B cell (primary cell): ENCODE measurements around the gene NBAS. TPM values are rescaled to one million over a fixed set of nuclear protein-coding genes. Genes with fewer than 3 reads are reported as not detected.

Experiments
- ATAC-seq: fragments of 200-7000 bp; cut with Tn5 transposase; one replicate; pipeline ENCODE4 v1.10.0; 2021; ENCODE audit warnings: low read depth, mild to moderate bottlenecking, moderate number of reproducible peaks, moderate library complexity
- CTCF ChIA-PET: fragments of 350-600 bp; sonication (Branson Sonifier 250); formaldehyde crosslinking; loops from one replicate; lab custom pipeline; 2021; ENCODE audit warnings: antibody characterized with exemption, inconsistent platforms; lab: Charles Lee
- POLR2A ChIA-PET: fragments of 350-600 bp; sonication (Branson Sonifier 250); formaldehyde crosslinking; loops from one replicate; lab custom pipeline; 2021; ENCODE audit warnings: antibody characterized with exemption; lab: Charles Lee
- DNase-seq: peaks from one replicate; pipeline ENCODE4 v3.0.0; 2013
- H2AFZ ChIP-seq: 2 replicates; pipeline ENCODE4 v1.6.1; 2012; ENCODE audit warnings: mild to moderate bottlenecking, low read depth, low read length; ENCODE audit not compliant: insufficient read depth, poor library complexity, severe bottlenecking
- H3K27ac ChIP-seq, 2 donors: 1 replicate in 1 of 2; 2 replicates in 1 of 2; pipeline ENCODE4 v1.5.1; 2012 to 2013; ENCODE audit warnings: low read length in 2 of 2, mild to moderate bottlenecking in 2 of 2, moderate library complexity in 1 of 2
- H3K27me3 ChIP-seq, 4 experiments: fragments of 200-600 bp in 1 of 4; sonication (generic) in 1 of 4; replicated peaks in 1 of 4; 1 replicate in 2 of 4; 2 replicates in 2 of 4; pipeline versions ENCODE4 v1.6.1 to v1.7.0; 2013 to 2016; ENCODE audit warnings: low read length in 3 of 4, mild to moderate bottlenecking in 2 of 4, mixed read lengths in 1 of 4, moderate library complexity in 1 of 4; ENCODE audit not compliant: insufficient read depth in 4 of 4, control insufficient read depth in 3 of 4; ENCODE audit errors: control extremely low read depth in 1 of 4
- H3K36me3 ChIP-seq, 2 experiments: replicated peaks in 1 of 2; 1 replicate in 1 of 2; 2 replicates in 1 of 2; pipeline versions ENCODE4 v1.6.1 to v1.7.1; 2013; ENCODE audit warnings: low read length in 1 of 2; ENCODE audit not compliant: insufficient read depth in 2 of 2, control insufficient read depth in 1 of 2; ENCODE audit errors: control extremely low read depth in 1 of 2, extremely low read depth in 1 of 2
- H3K4me1 ChIP-seq, 2 donors: fragments of 200-600 bp in 1 of 2; sonication (generic) in 1 of 2; 1 replicate in 1 of 2; 2 replicates in 1 of 2; pipeline versions ENCODE4 v1.5.1 to v1.6.1; 2013 to 2017; ENCODE audit warnings: low read length in 2 of 2; ENCODE audit not compliant: control insufficient read depth in 2 of 2, insufficient read depth in 2 of 2
- H3K4me2 ChIP-seq: replicated peaks from 2 replicates; pipeline ENCODE3; 2012; ENCODE audit warnings: mild to moderate bottlenecking, low read depth, low read length; ENCODE audit not compliant: poor library complexity, severe bottlenecking
- H3K4me3 ChIP-seq, 5 experiments: fragments of 200-600 bp in 1 of 5; sonication (generic) in 1 of 5; 1 replicate in 3 of 5; 2 replicates in 2 of 5; pipeline versions ENCODE4 v1.5.1 to v1.7.0; 2011 to 2016; ENCODE audit warnings: low read length in 4 of 5, mild to moderate bottlenecking in 4 of 5, low read depth in 2 of 5, control low read depth in 1 of 5, moderate library complexity in 1 of 5; ENCODE audit not compliant: insufficient read depth in 1 of 5; ENCODE audit errors: control extremely low read depth in 1 of 5, extremely low read depth in 1 of 5
- H3K79me2 ChIP-seq: fragments of 200-600 bp; sonication (generic); one replicate; pipeline ENCODE4 v1.6.0; 2016; ENCODE audit warnings: low read length; ENCODE audit not compliant: control insufficient read depth, insufficient read depth
- H3K9ac ChIP-seq: fragments of 200-600 bp; sonication (generic); 2 replicates; pipeline ENCODE4 v1.6.1; 2017; ENCODE audit warnings: mild to moderate bottlenecking, low read length, moderate library complexity
- H3K9me3 ChIP-seq, 3 donors: one replicate each; pipeline versions ENCODE4 v1.6.1 to v1.7.1; 2013; ENCODE audit warnings: low read length in 2 of 3; ENCODE audit not compliant: control insufficient read depth in 2 of 3, insufficient read depth in 1 of 3; ENCODE audit errors: control extremely low read depth in 1 of 3
- H4K20me1 ChIP-seq: 2 replicates; pipeline ENCODE4 v1.6.0; 2012; ENCODE audit warnings: mild to moderate bottlenecking, low read length; ENCODE audit not compliant: insufficient read depth, control insufficient read depth, poor library complexity, severe bottlenecking
- H3K27ac Mint-ChIP-seq: one replicate; pipeline ENCODE4 v1.8.0; 2021; ENCODE audit warnings: mixed read lengths
- H3K27me3 Mint-ChIP-seq: one replicate; pipeline ENCODE4 v1.8.0; 2021; ENCODE audit warnings: mixed read lengths
- H3K4me1 Mint-ChIP-seq: one replicate; pipeline ENCODE4 v1.8.0; 2021; ENCODE audit warnings: mixed read lengths
- H3K4me3 Mint-ChIP-seq: one replicate; pipeline ENCODE4 v1.8.0; 2021; ENCODE audit warnings: mixed read lengths
- H3K9me3 Mint-ChIP-seq: one replicate; pipeline ENCODE4 v1.8.0; 2022; ENCODE audit warnings: mixed read lengths; ENCODE audit not compliant: insufficient read depth
- EZH2 ChIP-seq: IDR thresholded peaks from 2 replicates; pipeline ENCODE4 v1.6.1; 2012; ENCODE audit warnings: borderline replicate concordance, low read depth, mild to moderate bottlenecking, moderate library complexity, low read length; ENCODE audit not compliant: insufficient read depth, poor library complexity, severe bottlenecking
- WGBS: methylation state at CpG from one replicate; pipeline ENCODE4 v1.1.5; 2013; ENCODE audit warnings: missing lambda C conversion rate; ENCODE audit not compliant: insufficient coverage; 5-methylcytosine and 5-hydroxymethylcytosine counted together
- intact Hi-C: fragments of 100-400 bp; cut with micrococcal nuclease; formaldehyde crosslinking; loops from one replicate; pipeline ENCODE4 v1.10.0; 2022
- polyA plus RNA-seq: library from polyadenylated mRNA; depleted of rRNA; stranded (reverse); fragments of >200 nt; gene quantifications from 2 replicates; pipeline ENCODE4 v1.2.3, GENCODE V29; 2012
- total RNA-seq, 2 donors: library from RNA; stranded (reverse); fragments of 120-200 nt in 1 of 2; gene quantifications; 1 replicate in 1 of 2; 2 replicates in 1 of 2; pipeline versions ENCODE4 v1.2.3 to v1.2.4, GENCODE V29; 2013 to 2022
- TF ChIP-seq, protein P1 (sequence below): fragments of 200-600 bp; IDR thresholded peaks from one replicate; pipeline ENCODE4 v1.8.0; 2022; ENCODE audit warnings: antibody characterized with exemption, mild to moderate bottlenecking

NBAS gene
- total and polyA plus RNA-seq, 2 donors (not counting 1 experiment from before 2014, with no cell fraction given): 10.6 to 37.3 TPM

DNA sequence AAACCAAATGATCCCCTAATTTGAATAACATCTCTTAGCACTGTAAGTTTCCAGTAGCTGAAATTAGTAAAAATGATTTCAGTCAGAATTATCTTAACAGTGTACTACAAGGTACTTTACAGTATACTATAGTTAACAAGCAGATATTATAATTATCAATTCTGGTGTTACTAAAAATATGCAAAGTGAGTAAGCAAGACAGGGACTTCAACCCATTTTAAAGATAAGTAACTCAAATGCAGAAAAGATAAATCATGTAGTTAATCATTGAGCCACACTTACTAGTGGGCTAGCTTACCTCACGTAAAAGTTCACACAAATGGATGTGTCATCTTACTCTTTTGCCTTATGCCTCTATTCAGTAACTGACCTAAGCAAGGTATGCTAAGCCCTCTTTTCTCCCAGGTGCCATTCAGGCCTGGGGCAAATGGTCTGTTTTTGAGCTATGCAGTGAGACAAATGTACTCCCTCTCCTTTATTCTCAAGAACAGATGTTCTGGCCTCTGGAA lies 101.0 kb downstream of the NBAS start:
- TF ChIP-seq EZH2: no peak
- TF ChIP-seq, protein P1, sequence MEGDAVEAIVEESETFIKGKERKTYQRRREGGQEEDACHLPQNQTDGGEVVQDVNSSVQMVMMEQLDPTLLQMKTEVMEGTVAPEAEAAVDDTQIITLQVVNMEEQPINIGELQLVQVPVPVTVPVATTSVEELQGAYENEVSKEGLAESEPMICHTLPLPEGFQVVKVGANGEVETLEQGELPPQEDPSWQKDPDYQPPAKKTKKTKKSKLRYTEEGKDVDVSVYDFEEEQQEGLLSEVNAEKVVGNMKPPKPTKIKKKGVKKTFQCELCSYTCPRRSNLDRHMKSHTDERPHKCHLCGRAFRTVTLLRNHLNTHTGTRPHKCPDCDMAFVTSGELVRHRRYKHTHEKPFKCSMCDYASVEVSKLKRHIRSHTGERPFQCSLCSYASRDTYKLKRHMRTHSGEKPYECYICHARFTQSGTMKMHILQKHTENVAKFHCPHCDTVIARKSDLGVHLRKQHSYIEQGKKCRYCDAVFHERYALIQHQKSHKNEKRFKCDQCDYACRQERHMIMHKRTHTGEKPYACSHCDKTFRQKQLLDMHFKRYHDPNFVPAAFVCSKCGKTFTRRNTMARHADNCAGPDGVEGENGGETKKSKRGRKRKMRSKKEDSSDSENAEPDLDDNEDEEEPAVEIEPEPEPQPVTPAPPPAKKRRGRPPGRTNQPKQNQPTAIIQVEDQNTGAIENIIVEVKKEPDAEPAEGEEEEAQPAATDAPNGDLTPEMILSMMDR: no peak
- Mint-ChIP-seq H3K27ac (no peak overlapping the region), H3K9me3 (no peaks in the 10 kb centered on the region), H3K4me1 (peaks cover 20% of the 10 kb centered on the region), H3K4me3 (no peak overlapping the region), H3K27me3 (no peaks in the 10 kb centered on the region)
- no peaks in the 10 kb centered on the region for H3K27me3 ChIP-seq
- ChIA-PET CTCF (no interaction called here), POLR2A (no interaction called here)
- WGBS: no CpG with 5 or more reads among the region's 1 CpG
- no peak overlapping the region for H3K9ac ChIP-seq
- H3K4me3 ChIP-seq: no peak overlapping the region
- H3K9me3 ChIP-seq: no peaks in the 10 kb centered on the region
- peaks cover 8 to 12% of the 10 kb centered on the region in 2 experiments for H3K36me3 ChIP-seq
- no peaks in the 10 kb centered on the region for H3K79me2 ChIP-seq
- no peak overlapping the region for H2AFZ ChIP-seq
- no peak for ATAC-seq
- no peak for DNase-seq
- intact Hi-C loops: no loop called here
- H4K20me1 ChIP-seq: no peaks in the 10 kb centered on the region
- no peak overlapping the region for H3K4me2 ChIP-seq
- H3K27ac ChIP-seq: no peak overlapping the region
- peaks cover 6 to 9% of the 10 kb centered on the region in 2 donors for H3K4me1 ChIP-seq

DNA sequence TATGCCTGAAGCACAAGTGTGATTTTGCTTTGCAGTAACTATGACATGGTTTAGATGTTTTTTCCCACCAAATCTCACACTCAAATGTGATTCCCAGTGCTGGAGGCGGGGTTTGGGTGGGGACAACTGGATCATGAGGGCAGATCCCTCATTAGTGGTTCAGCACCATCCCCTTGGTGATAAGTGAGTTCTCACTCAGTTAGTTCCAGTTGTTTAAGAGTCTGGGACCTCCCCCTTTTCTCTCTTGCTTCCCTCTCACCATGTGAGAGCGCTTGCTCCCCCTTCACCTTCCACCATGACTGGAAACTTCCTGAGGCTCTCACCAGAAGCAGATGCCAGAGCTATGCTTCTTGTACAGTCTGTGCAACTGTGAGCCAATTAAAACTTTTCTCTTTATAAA lies 102.9 kb downstream of the NBAS start:
- H4K20me1 ChIP-seq: no peaks in the 10 kb centered on the region
- Mint-ChIP-seq H3K27ac (no peak overlapping the region), H3K27me3 (no peaks in the 10 kb centered on the region), H3K4me1 (peaks cover 6% of the 10 kb centered on the region), H3K4me3 (no peak overlapping the region), H3K9me3 (no peaks in the 10 kb centered on the region)
- no peak for TF ChIP-seq EZH2
- TF ChIP-seq, protein P1: no peak
- no peak overlapping the region for H3K4me2 ChIP-seq
- no peak overlapping the region for H3K9ac ChIP-seq
- H3K27ac ChIP-seq: no peak overlapping the region
- ChIA-PET CTCF (no interaction called here), POLR2A (no interaction called here)
- H3K27me3 ChIP-seq: no peaks in the 10 kb centered on the region
- ATAC-seq (no peak), DNase-seq (no peak)
- H2AFZ ChIP-seq: no peak overlapping the region
- H3K36me3 ChIP-seq: peaks cover 8 to 10% of the 10 kb centered on the region in 2 experiments
- WGBS: 93% methylated on average over 1 of the region's 2 CpGs
- intact Hi-C loops: no loop called here
- H3K9me3 ChIP-seq: no peaks in the 10 kb centered on the region
- H3K79me2 ChIP-seq: no peaks in the 10 kb centered on the region
- H3K4me1 ChIP-seq: peaks cover 3% of the 10 kb centered on the region in 2 donors
- no peak overlapping the region for H3K4me3 ChIP-seq
